Cortex of kidney (tissue), 1 donor: ENCODE results near the gene AGRN.
A peak's percentile ranks its signal among the peaks of the same experiment; 100 is the strongest.
"Not testable (repeated sequence)": the region's sequence is repeated elsewhere in the genome, so short reads cannot be mapped to it uniquely, and the experiment has no call there.

Experiments used
- DNase-seq: peaks from one replicate; lab custom pipeline; 2025; lab: John Stamatoyannopoulos, UW

AGRN gene

GRCh38 chr1:1001057-1001783 lies 18.7 kb upstream of the AGRN start:
- no peak for DNase-seq

GRCh38 chr1:1003618-1004419 lies 16.1 kb upstream of the AGRN start:
- DNase-seq, result no peak

GRCh38 chr1:1004420-1004779 lies 15.5 kb upstream of the AGRN start:
- no peak for DNase-seq

GRCh38 chr1:1004780-1005697 lies 14.9 kb upstream of the AGRN start:
- DNase-seq, result no peak

- DNase-seq, result no peak
Observed at GRCh38 chr1:1005774-1006304, 14.1 kb upstream of the AGRN start.

GRCh38 chr1:1006305-1007159 lies 13.4 kb upstream of the AGRN start:
- DNase-seq, result no peak

- not testable (repeated sequence) for DNase-seq
Observed at GRCh38 chr1:1010131-1010530, 9.8 kb upstream of the AGRN start.

GRCh38 chr1:1011396-1011949 lies 8.4 kb upstream of the AGRN start:
- no peak for DNase-seq

- not testable (repeated sequence) for DNase-seq
Observed at GRCh38 chr1:1012736-1013104, 7.2 kb upstream of the AGRN start.

- no peak for DNase-seq
Observed at GRCh38 chr1:1013105-1013921, 6.6 kb upstream of the AGRN start, which contains the start of gene ISG15. TSS of gene ISG15 (plus strand) at chr1:1013497. CDS start at chr1:1013574, 77 bp downstream.

- DNase-seq, result no peak
Observed at GRCh38 chr1:1013922-1014648, 5.8 kb upstream of the AGRN start.

GRCh38 chr1:1014799-1015681 lies 4.9 kb upstream of the AGRN start:
- DNase-seq, result no peak

GRCh38 chr1:1017397-1018320 lies 2.3 kb upstream of the AGRN start:
- not testable (repeated sequence) for DNase-seq

- DNase-seq, result not testable (repeated sequence)
Observed at GRCh38 chr1:1018321-1018685, 1.6 kb upstream of the AGRN start.

- peak; percentile 69 for DNase-seq
Observed at GRCh38 chr1:1019122-1019999, 559 bp upstream of the AGRN start.

GRCh38 chr1:1020415-1021009 lies 592 bp downstream of the AGRN start:
- DNase-seq, result no peak
